Activated CD4-positive, alpha-beta T cell treated with anti-CD3 and anti-CD28 coated beads, Interleukin-2, amount 10 ng/mL, durations not matched to agents 24 days and 14 days (primary cell): ENCODE measurements around the gene THSD7A. TPM values are rescaled to one million over a fixed set of nuclear protein-coding genes. Genes with fewer than 3 reads are reported as not detected.

Experiments
- DNase-seq: peaks from one replicate; pipeline ENCODE4 v3.0.0; 2022
- H3K27ac Mint-ChIP-seq: one replicate; pipeline ENCODE4 v1.8.0; 2022; ENCODE audit warnings: mild to moderate bottlenecking, mixed read lengths
- H3K27me3 Mint-ChIP-seq: one replicate; pipeline ENCODE4 v1.8.0; 2022; ENCODE audit warnings: mixed read lengths
- H3K36me3 Mint-ChIP-seq: one replicate; pipeline ENCODE4 v1.8.0; 2022; ENCODE audit warnings: low read depth, mild to moderate bottlenecking, mixed read lengths
- H3K4me1 Mint-ChIP-seq: one replicate; pipeline ENCODE4 v1.8.0; 2021; ENCODE audit warnings: mixed read lengths
- H3K4me3 Mint-ChIP-seq: one replicate; pipeline ENCODE4 v1.8.0; 2022; ENCODE audit warnings: mild to moderate bottlenecking, moderate library complexity, mixed read lengths
- H3K9me3 Mint-ChIP-seq: one replicate; pipeline ENCODE4 v1.8.0; 2021; ENCODE audit warnings: mixed read lengths
- intact Hi-C: fragments of 100-400 bp; cut with micrococcal nuclease; formaldehyde crosslinking; loops from one replicate; pipeline ENCODE4 v1.15.1; 2023
- total RNA-seq: library from RNA; stranded (reverse); gene quantifications from 2 replicates; pipeline ENCODE4 v1.2.3, GENCODE V29; 2022

The THSD7A gene
- total RNA-seq, 1 donor from 2014 or later = not detected

DNA sequence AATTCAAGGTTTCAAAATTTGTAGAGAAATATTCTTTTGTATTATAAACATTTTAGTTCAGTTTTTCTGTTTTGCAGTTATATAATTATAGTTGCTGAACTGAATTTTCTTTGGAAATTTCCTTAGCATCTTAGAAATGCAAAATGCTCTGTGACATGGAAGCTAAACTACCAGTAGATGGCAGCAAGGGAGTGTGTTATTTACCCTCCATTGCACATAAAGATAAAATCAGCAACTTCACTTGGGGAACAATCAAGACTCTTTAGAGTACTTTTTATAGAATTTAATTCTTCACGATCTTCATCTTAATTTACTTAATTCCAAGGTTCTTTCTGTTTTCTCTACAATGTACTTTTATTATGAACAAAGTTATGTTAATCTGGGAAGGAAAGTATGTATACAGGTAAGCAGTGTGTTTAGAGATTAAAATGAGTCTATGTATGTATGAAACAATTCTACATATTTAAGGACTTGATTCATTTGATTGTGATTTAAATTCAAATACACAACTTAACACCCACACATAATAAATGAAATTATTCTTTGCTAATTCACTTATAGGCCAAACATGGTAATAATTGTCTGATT, 404.2 kb downstream of the THSD7A start:
- intact Hi-C loops = loop anchor here (2.0 to 10.0 kb wide), 2 partner anchors 637 to 897 kb away; no protein-coding TSS in a partner anchor
- DNase-seq = no peak
- H3K4me1 Mint-ChIP-seq = no peaks in the 10 kb centered on the region
- no peaks in the 10 kb centered on the region for H3K9me3 Mint-ChIP-seq
- H3K36me3 Mint-ChIP-seq = no peaks in the 10 kb centered on the region
- H3K27me3 Mint-ChIP-seq = no peaks in the 10 kb centered on the region
- no peak overlapping the region for H3K27ac Mint-ChIP-seq
- H3K4me3 Mint-ChIP-seq = no peak overlapping the region

DNA sequence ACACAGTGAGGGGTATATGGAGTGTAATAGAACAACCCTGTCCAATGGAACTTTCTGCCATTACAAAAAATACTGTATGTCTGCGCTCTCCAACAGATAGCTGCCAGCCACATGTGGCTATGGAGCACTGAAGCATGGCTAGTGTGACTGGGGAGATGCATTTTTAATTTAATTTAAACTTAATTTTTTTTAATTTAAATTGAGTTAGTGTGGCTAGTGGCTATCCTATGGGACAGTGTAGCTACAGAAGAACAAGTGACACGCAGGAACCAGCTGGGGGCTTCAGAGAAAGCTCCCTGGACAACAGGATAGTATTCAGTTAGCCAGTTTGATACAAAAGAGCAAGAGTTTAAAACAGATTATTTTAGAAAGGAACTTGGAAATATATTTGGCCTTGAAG, 408.0 kb downstream of the THSD7A start:
- Mint-ChIP-seq H3K4me3 (no peak overlapping the region), H3K4me1 (no peaks in the 10 kb centered on the region), H3K27ac (no peak overlapping the region), H3K27me3 (no peaks in the 10 kb centered on the region), H3K36me3 (no peaks in the 10 kb centered on the region), H3K9me3 (no peaks in the 10 kb centered on the region)
- no peak for DNase-seq
- intact Hi-C loops = loop anchor here (10.0 kb wide), 1 partner anchor 641 kb away; no protein-coding TSS in a partner anchor

DNA sequence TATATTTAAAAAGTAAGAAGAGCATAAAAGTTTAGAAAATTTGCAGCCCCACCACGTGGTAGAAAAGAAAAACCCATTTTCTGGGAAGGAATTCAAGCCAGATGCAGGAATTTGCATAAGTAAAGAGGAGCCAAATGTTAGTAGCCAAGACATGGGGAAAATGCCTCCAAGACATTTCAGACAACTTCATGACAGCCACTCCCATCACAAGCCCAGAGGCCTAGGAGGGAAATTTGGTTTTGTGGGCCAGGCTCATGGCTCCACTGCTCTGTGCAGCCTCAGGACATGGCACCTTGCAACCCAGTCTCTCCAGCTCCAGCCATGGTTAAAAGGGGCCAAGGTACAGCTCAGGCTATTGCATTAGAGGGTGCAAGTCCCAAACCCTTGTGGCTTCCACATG, 411.9 kb downstream of the THSD7A start:
- no peak for DNase-seq
- H3K27ac Mint-ChIP-seq = no peak overlapping the region
- no peaks in the 10 kb centered on the region for H3K9me3 Mint-ChIP-seq
- no peak overlapping the region for H3K4me3 Mint-ChIP-seq
- no peaks in the 10 kb centered on the region for H3K27me3 Mint-ChIP-seq
- no peaks in the 10 kb centered on the region for H3K36me3 Mint-ChIP-seq
- intact Hi-C loops = loop anchor here (10.0 kb wide), 1 partner anchor 645 kb away; no protein-coding TSS in a partner anchor
- no peaks in the 10 kb centered on the region for H3K4me1 Mint-ChIP-seq

DNA sequence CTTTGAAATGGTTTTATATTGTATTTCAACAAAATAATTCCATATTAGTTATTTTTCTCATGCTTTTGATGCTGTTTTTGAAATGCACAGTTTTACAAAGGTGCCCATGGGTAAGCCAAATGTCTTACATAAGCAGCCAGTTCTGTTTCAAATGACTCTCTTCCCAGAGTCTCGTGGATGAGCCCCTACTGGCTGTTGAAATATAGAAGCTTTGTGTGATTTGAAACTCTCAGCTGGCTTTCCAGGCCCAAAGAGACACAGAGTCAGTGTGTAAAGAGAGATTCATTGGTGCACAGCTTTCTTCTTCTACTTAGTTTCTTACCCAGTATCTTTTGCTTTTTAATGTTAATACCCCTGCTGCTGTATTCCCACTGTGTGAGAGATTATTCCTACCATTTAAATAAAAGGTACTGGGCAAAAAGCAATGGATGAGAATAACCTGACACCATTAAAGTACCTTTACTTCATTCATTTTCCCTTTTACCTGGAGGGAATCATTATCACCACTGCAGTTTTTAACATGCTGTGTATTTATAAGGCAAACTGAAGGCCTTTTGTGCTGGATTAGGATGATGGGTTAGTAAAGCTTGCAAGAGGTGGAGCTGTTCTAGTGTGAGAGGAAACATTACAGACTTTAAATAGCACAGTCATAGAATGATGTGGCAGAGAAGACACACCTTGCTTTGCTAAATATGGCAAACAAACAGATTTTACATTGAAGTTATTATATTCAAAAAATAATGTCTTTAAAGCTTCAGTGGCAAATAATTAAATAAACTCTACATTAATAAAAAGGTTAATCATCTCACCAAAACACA, 415.1 kb downstream of the THSD7A start:
- H3K4me1 Mint-ChIP-seq = no peaks in the 10 kb centered on the region
- H3K36me3 Mint-ChIP-seq = no peaks in the 10 kb centered on the region
- H3K4me3 Mint-ChIP-seq = no peak overlapping the region
- H3K9me3 Mint-ChIP-seq = no peaks in the 10 kb centered on the region
- DNase-seq = no peak
- H3K27me3 Mint-ChIP-seq = no peaks in the 10 kb centered on the region
- H3K27ac Mint-ChIP-seq = no peak overlapping the region
- intact Hi-C loops = no loop called here

DNA sequence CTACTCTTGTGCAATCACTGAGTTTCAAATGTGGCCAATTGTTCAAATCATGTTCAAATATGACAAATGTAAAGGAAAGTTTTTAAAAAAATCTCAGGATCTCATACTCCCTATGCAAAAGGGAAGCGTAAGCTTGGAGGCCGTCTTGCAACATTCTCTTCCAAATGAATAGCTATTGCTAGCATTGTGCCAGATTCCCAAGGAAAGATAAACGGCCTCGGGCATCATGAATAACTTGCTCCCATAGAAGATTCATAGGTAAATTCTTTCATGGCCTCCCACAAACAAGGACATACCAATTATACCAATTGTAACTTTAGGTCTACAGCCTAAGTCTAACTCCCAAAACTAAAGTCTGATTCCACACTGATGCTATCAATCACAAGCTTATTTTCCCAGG, 416.9 kb downstream of the THSD7A start:
- DNase-seq = no peak
- intact Hi-C loops = no loop called here
- H3K27me3 Mint-ChIP-seq = no peaks in the 10 kb centered on the region
- H3K4me3 Mint-ChIP-seq = no peak overlapping the region
- H3K36me3 Mint-ChIP-seq = no peaks in the 10 kb centered on the region
- H3K9me3 Mint-ChIP-seq = no peaks in the 10 kb centered on the region
- no peaks in the 10 kb centered on the region for H3K4me1 Mint-ChIP-seq
- H3K27ac Mint-ChIP-seq = no peak overlapping the region

DNA sequence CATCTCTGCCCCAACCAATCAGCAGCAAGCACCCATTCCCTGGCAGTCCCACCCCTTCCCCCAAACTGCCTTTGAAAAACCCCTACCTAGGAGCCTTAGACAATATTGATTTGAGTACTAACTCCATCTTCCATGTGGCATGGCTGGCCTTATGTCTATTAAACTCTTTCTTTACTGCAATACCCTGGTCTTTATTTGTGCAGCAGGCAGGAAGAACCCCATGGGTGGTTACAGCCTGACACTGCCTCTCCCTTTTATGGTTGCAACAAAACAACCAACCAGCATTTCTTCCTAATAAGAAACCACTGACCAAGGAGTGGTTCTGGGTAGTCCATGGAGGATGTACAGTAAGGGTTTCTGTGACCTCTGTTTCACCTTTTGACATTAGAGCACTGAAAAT, 418.1 kb downstream of the THSD7A start:
- H3K36me3 Mint-ChIP-seq = no peaks in the 10 kb centered on the region

DNA sequence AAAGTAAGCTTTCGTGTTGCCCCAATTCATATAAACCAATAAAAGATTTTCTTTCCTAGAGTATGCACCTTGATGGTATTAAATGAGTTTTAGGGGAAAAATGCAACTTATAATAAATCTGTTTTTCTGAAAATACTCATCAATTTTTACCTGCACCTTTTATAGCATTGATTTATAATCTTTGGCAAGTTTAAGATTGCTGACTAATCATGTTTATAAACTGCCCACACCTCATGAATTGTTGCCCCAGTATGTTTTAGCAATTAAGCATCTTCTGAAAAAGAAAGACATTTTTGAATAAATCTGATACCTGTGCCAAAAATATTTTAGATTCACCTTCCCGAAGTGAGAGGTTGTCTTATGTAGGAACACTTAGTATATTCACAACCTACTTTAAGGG, 420.0 kb downstream of the THSD7A start:
- intact Hi-C loops = no loop called here
- Mint-ChIP-seq H3K27ac (no peak overlapping the region), H3K4me3 (no peak overlapping the region), H3K27me3 (no peaks in the 10 kb centered on the region), H3K36me3 (no peaks in the 10 kb centered on the region), H3K4me1 (no peaks in the 10 kb centered on the region), H3K9me3 (no peaks in the 10 kb centered on the region)
- no peak for DNase-seq

More for the DNA sequence above, 418.1 kb downstream of the THSD7A start:
- H3K27me3 Mint-ChIP-seq = no peaks in the 10 kb centered on the region
- H3K27ac Mint-ChIP-seq = no peak overlapping the region
- H3K4me3 Mint-ChIP-seq = no peak overlapping the region
- no peaks in the 10 kb centered on the region for H3K9me3 Mint-ChIP-seq
- intact Hi-C loops = no loop called here
- no peaks in the 10 kb centered on the region for H3K4me1 Mint-ChIP-seq
- DNase-seq = no peak

DNA sequence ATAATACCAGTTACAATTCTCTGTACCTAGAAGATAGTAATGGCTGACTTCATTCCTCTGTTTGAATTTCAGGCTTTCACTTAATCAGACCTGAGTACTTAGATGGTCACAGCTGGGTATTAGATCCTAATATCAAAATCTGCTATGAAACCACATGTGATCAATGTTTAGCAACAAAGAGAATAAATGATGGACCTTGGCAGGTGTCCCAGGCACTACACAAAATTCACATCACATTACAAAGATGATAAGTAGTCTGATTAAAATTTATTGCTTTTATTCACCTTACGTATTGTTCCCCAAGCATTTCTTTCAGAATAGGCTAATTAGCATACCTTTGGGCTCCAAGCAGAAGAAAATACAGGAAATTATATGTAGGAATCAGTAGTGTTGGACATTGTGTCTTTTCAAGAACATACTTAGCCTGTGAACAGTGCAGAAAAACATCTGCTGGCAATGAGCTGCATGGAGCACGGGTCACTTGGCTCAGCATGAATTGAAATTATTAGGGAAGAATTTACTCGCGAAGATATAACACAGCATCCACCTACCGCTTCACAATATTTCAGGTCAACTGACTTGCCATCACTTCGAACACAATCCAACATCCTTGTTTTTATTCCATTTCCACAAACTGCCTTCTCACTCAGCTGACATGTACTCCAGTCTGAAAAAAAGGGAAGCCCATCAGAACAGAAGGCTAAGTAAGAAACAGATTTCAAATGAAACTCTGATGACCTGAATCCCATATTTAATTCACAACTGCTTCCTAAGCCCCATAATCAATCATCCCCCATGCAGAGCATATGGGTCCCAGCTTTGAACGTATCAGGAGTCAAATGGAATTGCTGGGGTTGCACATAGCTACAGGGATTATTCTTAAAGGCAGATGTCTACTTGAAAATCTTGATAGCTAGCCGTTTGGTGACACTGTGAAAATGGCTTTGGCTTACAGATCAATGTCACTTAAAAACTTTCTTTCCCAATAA, 421.0 kb downstream of the THSD7A start:
- Mint-ChIP-seq H3K4me1 (no peaks in the 10 kb centered on the region), H3K36me3 (no peaks in the 10 kb centered on the region), H3K27ac (no peak overlapping the region), H3K27me3 (no peaks in the 10 kb centered on the region), H3K9me3 (no peaks in the 10 kb centered on the region), H3K4me3 (no peak overlapping the region)
- no peak for DNase-seq
- intact Hi-C loops = no loop called here

DNA sequence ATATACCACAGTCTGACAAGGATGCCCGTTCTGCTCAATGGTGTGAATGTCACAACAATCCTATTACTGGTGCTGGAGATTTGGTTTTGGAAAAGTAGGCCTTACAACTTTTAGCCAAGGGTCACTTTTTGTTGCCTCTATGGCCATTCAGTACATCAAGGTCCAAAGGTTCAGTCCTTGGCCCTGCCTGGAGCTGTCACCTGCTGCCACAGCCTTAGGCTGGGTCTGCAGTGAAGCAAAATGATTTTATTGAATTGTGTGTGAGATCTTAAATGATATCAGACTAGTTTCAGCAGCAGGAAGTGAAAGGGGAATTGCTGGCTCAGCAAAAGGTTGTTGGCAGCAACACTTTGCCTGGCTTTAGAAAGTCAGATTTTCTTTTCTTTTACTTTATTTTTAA, 427.6 kb downstream of the THSD7A start:
- intact Hi-C loops = no loop called here
- Mint-ChIP-seq H3K27me3 (no peaks in the 10 kb centered on the region), H3K4me1 (no peaks in the 10 kb centered on the region), H3K4me3 (no peak overlapping the region), H3K27ac (no peak overlapping the region), H3K9me3 (no peaks in the 10 kb centered on the region), H3K36me3 (no peaks in the 10 kb centered on the region)
- no peak for DNase-seq

DNA sequence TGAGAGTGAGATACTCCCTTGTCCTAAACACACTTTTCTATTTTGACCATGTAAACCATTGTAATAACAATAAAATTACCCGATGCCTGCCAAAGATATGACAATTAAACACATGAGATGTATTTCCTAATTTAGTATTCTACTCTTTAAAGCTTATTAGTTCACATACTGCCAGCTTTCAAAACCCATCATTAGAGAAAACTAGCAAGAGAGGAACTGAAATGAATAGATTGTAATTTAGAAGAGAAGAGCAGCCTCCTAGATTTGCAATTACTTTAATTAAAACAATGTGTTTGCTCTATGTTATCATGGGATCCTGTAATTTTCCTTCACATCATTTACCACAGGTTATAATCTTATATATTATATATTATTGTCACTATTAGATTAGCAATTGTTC, 428.2 kb downstream of the THSD7A start:
- no peaks in the 10 kb centered on the region for H3K27me3 Mint-ChIP-seq
- H3K4me3 Mint-ChIP-seq = no peak overlapping the region
- DNase-seq = no peak
- H3K4me1 Mint-ChIP-seq = no peaks in the 10 kb centered on the region
- H3K9me3 Mint-ChIP-seq = no peaks in the 10 kb centered on the region
- intact Hi-C loops = no loop called here
- no peak overlapping the region for H3K27ac Mint-ChIP-seq
- H3K36me3 Mint-ChIP-seq = no peaks in the 10 kb centered on the region

DNA sequence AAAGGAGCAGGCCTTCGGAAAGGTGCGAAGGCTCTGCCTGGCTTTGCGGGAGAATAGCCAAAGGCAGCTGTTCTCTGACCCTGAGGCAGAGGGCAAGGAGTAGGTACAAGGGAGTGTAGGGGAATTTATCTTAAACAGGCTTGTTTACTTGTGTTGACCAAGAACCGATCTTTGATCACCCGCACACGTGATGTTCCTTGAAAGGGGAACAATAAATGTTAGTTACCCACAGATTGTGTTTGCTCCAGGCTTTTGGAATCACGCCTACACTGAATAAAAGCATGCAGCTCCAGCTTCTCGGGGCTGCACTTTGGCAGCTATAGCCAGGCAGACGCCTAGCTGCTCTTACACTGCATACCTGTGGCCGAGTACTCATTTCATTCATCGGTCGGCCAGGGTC, 437.6 kb downstream of the THSD7A start:
- DNase-seq = no peak
- Mint-ChIP-seq H3K9me3 (no peaks in the 10 kb centered on the region), H3K4me3 (no peak overlapping the region), H3K27ac (no peak overlapping the region), H3K27me3 (no peaks in the 10 kb centered on the region), H3K4me1 (no peaks in the 10 kb centered on the region), H3K36me3 (no peaks in the 10 kb centered on the region)
- intact Hi-C loops = no loop called here

DNA sequence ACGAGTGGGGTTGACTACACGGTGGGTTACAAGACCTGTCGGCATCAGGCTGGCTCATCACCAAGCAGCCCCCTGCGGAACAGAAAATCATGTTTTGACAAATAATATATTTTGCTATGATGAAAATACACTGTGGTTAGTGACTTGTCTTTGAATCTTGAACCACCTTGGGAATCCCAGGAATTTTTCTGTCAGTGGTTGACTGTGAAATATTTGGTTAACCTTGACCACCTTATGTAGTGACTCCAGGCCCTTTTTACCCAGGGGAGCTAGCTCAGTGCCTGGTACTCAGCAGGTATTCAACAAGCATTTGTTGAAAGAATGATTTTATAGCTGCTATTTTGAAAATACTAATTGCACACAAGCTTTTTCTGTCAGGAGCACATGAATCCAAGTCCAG, 452.4 kb downstream of the THSD7A start:
- no peaks in the 10 kb centered on the region for H3K27me3 Mint-ChIP-seq
- H3K27ac Mint-ChIP-seq = no peak overlapping the region
- no peak overlapping the region for H3K4me3 Mint-ChIP-seq
- intact Hi-C loops = no loop called here
- no peaks in the 10 kb centered on the region for H3K9me3 Mint-ChIP-seq
- no peaks in the 10 kb centered on the region for H3K36me3 Mint-ChIP-seq
- no peak for DNase-seq
- no peaks in the 10 kb centered on the region for H3K4me1 Mint-ChIP-seq

DNA sequence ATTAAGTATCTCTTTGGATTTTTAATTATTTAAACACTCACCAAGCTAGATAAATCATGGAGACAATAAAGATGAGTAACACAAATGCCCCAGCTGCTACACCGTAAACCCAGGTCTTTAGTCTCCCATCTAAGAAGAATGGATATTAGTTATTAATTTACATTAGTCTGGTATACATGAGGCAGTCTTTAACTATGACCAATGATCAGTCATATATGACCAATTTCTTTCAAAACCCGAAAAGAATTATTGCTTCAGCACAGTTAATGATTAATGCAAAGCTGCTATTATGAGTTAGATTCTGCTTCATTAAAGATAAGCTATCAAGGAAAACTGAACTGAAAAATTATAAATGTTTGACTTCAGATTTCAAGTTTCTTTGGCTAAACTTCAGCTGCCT, 455.5 kb downstream of the THSD7A start:
- H3K27me3 Mint-ChIP-seq = no peaks in the 10 kb centered on the region
- intact Hi-C loops = no loop called here
- no peak overlapping the region for H3K27ac Mint-ChIP-seq
- H3K4me1 Mint-ChIP-seq = no peaks in the 10 kb centered on the region
- H3K36me3 Mint-ChIP-seq = no peaks in the 10 kb centered on the region
- no peak for DNase-seq
- H3K9me3 Mint-ChIP-seq = no peaks in the 10 kb centered on the region
- no peak overlapping the region for H3K4me3 Mint-ChIP-seq

DNA sequence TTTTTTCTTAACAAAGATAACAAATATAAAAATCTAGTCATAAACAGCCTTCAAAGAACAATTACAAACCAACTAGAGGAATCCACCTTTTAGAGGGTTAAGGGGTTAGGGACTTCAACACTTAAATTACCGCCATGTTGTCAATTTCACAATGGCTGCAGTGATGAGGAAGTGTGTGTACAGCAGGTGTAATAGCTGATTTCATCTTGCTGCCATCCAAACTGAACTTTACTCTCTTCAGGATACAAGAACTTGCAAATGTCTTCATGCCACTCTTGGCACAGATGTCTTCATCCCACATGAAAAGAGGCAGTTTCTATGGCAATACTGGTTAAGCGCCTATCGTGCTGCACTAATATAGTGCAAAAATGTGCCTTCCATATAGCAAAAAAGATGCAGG, 457.4 kb downstream of the THSD7A start:
- Mint-ChIP-seq H3K4me1 (no peaks in the 10 kb centered on the region), H3K4me3 (no peak overlapping the region), H3K27ac (no peak overlapping the region), H3K27me3 (no peaks in the 10 kb centered on the region), H3K9me3 (no peaks in the 10 kb centered on the region), H3K36me3 (no peaks in the 10 kb centered on the region)
- intact Hi-C loops = no loop called here
- DNase-seq = no peak
